HG02678 (cell line): ENCODE results near the gene EPN3.

Source experiments
- ATAC-seq: cut with Tn5 transposase; IDR thresholded peaks from one replicate; pipeline ENCODE4 v1.9.1; 2021; ENCODE audit warnings: mild to moderate bottlenecking, moderate library complexity; ENCODE audit not compliant: unreplicated experiment

EPN3 gene

DNA sequence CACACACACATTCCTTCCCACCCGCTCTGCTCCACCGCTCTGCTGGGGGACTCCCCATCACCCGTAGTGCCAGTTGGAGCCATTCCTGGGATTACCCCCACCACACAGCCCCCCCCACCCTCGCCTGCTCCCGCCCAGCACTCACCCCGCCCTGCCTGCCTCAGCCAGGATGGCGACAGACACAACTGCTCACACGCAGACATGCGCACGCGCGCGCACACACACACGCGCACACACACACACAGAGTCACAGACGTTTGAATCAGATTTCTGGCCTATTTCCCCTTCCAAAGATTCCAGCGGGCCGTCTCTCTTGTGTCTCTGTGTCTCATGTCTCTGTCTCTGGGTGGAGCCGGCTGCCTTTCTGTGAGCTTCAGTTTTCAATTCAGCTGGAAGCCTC, 32.4 kb downstream of the EPN3 start:
- no peak for ATAC-seq

DNA sequence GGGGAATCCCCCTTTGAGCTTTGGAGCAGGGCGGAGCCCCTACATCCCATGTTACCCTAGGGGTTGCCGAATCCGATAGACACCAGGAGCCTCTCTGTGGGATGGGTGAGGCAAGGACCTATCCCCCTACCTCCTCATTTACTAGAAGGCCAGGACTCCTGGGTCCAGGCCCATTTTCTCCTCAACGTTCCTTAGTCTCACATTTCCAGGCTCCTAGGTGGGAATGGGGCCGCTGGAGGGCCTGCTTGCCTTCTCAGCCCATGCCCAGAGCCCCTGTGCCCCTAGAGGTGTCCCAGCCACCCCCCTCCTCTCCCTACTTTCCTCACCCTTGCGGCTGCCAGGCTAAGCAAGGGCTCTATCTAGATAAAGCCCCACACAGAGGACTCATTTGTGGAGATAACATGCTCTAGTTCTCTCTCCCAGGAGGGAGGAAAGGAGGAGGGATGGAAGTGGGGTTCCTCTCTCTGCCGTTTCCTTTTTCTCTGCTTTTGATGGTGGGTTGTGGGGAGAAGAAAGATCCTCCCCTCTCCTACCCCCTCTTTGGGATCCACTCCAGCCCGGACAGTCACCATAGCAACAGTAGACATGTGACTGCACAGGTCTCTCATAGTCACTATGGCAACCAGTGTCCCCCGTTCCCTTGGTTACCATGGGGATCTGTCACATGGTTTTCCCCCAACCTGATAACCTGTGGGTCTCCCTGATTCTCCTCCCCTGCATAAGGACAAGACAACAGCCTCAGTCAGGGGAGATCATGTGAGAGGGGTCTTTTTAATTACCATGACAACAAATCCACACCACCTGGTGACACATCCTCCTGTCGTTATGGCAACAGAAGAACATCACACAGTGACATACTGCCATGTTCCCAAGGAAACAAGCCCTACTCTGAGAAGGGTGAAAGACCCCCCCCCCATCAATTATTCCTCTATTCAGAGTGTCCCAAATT, 33.1 kb downstream of the EPN3 start:
- ATAC-seq: no peak

DNA sequence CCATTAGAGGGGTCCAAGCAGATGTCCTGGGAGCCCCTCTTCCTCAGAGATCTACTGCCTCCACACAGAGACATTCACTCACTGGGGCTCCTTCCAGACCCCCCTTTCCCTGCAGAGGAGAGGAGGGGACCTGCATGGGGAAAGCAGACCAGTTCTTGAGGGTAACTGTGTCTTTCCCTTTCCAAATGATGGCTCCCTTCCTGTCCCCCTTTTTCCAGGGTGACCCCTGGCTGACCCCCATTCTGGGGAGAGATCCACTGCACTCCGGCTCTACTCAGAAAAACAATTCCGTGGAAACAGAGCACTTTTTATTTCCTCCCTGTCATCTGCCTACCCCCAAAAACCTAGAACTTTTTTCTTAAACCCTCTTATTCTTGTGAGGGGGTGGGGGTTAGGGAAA, 34.4 kb downstream of the EPN3 start:
- ATAC-seq: no peak

DNA sequence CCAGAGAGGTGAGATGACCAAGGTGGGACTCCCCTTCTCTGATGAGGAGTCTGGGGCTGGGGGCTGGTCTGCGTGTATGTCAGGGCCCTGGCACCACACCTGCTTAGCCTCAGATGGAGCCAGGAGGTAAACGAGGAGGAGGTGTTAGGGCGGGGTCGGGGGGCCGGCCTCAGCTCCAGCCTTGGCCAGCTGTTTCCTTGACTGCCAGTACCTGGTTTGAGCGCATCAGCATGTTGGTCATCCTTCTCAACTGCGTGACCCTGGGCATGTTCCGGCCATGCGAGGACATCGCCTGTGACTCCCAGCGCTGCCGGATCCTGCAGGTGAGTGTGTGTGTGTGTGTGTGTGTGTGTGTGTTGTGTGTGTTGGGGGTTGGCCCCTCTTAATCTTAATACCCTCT, 36.1 kb downstream of the EPN3 start:
- no peak for ATAC-seq

DNA sequence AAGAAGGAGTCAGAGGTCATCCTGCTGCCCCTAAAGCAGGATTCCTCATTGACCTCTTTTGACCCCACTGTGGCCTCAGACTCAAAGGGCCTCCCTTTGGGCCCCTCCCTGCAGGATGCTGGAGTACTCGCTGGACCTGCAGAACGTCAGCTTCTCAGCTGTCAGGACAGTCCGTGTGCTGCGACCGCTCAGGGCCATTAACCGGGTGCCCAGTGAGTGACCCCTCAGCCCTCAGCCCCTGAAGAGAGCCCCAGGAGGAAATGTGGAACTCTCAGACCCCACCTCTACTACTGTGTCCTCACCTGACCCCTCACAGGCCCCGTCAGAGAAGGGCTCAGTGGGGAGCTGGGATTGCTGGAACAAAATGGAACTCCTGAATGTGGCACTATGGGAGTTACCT, 37.1 kb downstream of the EPN3 start:
- no peak for ATAC-seq

DNA sequence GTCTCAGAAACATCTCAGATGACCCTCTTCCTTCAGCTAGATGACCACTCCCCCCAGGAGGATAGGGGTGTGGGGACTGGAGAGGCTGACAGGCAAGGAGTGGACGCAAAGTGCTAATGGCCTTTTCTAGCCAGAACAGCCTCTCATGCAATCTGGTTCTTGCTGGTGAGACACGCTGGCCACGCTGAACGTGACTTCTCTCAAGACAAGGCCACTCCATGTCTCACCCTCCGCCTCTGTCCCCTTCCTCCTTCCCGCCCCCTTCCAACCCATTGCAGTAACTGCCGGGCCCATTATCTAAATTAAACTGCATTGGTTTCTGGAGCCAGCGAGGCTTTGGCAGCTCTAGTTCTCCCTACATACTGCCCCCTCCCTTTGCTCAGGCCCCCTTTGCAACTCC, 37.5 kb downstream of the EPN3 start:
- no peak for ATAC-seq

DNA sequence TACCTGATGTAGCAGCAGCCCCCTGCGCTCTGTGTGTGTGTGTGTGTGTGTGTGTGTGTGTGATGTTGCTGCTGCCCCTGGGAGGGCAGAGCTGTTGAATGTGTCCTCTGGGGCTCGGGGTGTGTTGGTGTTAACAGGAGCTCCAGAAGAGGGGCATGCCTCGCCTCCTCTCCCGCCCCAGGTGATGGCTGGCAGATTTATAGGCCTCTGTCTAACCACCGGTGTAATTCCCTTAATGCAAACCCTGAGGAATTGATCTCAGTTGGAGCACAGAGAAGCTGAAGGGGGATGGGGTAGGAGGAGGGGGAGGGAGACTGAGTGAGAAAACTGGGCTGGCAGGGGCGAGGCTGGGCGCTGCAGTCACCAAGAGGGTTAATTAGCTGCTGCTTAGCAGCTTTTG, 38.0 kb downstream of the EPN3 start:
- no peak for ATAC-seq

DNA sequence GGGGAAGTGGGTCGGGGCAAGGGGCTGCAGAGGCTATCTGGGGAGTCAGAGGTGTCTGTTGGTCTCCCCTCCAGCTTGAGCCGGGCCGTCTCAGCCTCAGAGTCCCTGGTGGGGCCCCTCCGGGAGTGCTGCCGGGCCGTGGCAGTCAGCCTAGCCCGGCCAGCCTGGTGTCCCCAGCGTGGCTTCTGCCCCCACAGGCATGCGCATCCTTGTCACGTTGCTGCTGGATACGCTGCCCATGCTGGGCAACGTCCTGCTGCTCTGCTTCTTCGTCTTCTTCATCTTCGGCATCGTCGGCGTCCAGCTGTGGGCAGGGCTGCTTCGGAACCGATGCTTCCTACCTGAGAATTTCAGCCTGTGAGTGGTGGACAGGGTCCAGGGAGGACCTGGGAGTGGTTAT, 39.1 kb downstream of the EPN3 start:
- no peak for ATAC-seq

DNA sequence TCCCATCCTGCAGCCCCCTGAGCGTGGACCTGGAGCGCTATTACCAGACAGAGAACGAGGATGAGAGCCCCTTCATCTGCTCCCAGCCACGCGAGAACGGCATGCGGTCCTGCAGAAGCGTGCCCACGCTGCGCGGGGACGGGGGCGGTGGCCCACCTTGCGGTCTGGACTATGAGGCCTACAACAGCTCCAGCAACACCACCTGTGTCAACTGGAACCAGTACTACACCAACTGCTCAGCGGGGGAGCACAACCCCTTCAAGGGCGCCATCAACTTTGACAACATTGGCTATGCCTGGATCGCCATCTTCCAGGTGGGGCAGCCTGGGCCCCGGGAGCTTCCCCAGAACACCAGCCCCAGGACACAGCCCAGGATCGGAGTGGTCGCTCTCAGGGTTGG, 40.0 kb downstream of the EPN3 start:
- ATAC-seq: no peak

DNA sequence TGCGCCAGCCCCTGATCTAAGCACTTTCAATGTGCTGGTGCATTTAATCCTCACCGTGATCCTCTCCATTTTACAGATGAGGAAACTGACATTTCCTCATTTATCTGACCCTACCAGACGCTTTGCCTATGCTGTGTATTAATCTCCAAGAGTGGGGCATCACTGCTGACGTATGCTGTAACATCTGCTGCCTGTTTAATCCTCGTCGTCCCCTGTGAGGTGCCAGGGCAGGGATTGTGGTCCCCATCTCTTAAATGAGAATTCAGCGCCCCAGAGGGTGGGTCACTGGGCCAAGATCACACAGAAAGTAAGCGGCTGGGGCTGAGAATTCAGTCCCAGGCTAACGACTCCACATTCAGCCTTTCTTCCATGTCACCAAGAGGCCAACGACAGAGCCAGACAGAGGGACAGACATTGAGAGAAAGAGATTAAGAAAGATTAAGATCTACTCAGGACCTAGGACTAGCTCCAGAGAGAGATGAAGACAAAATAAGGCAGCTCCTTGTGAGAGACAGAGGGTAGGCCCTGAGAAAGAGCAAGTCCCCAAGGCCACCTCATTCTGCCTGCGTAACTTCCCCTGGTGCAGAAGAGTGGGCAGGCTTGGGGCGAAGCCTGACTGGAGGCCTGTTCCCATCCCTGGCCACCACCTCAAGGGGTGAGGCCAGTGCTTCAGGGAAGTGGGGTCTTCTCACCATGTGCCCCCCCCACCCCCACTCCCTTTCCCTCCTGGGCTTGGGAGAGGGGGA, 41.5 kb downstream of the EPN3 start:
- no peak for ATAC-seq

DNA sequence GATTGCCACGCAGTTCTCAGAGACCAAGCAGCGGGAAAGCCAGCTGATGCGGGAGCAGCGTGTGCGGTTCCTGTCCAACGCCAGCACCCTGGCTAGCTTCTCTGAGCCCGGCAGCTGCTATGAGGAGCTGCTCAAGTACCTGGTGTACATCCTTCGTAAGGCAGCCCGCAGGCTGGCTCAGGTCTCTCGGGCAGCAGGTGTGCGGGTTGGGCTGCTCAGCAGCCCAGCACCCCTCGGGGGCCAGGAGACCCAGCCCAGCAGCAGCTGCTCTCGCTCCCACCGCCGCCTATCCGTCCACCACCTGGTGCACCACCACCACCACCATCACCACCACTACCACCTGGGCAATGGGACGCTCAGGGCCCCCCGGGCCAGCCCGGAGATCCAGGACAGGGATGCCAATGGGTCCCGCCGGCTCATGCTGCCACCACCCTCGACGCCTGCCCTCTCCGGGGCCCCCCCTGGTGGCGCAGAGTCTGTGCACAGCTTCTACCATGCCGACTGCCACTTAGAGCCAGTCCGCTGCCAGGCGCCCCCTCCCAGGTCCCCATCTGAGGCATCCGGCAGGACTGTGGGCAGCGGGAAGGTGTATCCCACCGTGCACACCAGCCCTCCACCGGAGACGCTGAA, 43.2 kb downstream of the EPN3 start:
- ATAC-seq: no peak

DNA sequence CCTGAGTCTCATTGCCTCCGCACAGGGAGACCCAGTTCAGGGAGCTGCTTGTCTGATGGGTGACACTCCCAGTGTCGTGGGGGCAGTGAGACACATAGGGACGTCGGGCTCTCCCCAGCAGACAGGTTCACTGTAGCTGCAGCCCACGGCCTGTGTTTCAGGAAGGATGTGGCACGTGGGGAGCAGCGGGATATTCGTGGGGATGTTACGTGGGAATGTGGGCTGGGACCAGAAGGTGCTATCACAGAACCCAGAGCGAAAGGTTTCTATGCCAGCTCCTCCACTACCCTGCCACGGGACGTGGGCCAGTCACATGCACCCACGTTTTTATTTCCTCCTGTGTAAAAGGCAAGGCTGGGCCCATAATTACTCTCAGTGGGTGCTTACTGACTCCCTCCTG, 44.3 kb downstream of the EPN3 start:
- ATAC-seq: no peak

DNA sequence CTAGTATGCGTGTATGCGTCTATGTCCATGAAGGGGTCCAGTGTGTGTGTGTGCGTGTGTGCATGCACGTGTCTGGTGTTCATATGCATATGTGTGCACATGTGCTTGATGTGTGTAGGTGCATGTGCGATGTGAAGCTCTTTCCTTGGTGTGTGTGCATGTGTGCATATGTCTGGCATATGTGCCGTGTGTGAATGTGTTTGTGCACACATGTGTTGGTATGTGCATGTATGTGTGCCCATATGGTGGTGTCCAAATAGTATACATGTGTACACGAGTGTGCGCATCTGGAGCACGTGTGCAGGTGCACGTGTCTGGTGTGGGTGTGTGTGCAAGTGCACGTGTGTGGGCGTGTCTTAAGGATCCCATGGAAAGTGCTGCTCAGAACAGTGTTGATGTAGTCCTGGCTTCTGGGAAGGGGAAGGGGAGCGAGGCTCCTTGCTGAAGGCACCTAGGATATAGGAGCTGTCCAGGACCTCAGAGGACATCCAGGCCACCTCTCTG, 45.0 kb downstream of the EPN3 start:
- no peak for ATAC-seq

DNA sequence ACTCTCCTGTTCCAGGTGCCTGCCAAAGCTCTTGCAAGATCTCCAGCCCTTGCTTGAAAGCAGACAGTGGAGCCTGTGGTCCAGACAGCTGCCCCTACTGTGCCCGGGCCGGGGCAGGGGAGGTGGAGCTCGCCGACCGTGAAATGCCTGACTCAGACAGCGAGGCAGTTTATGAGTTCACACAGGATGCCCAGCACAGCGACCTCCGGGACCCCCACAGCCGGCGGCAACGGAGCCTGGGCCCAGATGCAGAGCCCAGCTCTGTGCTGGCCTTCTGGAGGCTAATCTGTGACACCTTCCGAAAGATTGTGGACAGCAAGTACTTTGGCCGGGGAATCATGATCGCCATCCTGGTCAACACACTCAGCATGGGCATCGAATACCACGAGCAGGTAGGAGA, 45.6 kb downstream of the EPN3 start:
- ATAC-seq: no peak

DNA sequence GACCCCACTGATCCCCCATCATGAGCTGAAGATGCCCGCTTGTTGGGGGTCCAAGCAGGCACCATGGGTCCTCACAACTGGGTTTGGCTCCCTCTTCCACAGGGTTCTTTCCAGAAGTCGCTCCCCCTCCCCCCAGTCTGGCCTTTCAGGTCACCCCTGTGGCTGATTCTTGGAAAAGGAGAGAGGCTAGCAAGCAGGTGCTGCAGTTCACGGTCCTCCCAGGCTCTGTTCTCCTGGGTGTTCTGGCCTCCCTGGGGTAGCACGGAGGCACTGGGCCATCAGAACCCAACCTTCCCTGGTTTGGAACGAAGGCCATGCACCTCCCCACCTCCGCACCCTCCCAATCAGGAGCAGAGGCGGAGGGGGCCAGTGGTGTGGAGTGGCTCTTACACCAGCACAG, 46.9 kb downstream of the EPN3 start:
- no peak for ATAC-seq

DNA sequence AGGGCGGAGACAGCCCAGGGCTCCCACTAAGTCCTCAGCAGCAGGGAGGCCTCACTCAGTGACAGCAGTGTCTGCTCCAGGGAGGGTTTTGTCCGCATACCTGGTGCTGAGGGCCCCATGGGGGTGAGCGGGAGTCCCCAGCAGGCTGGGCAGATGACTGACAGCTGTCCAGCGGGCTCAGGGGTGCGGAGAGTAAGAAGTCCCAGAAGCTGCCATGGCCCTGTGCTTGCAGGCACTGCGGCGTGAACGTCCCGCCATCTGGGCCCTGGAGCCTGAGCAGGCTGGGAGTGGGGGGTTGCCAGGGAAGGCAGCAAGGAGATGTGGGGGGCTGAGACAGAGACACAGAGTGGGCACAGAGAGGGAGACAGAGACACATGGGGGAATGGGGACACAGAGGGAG, 48.1 kb downstream of the EPN3 start:
- no peak for ATAC-seq

DNA sequence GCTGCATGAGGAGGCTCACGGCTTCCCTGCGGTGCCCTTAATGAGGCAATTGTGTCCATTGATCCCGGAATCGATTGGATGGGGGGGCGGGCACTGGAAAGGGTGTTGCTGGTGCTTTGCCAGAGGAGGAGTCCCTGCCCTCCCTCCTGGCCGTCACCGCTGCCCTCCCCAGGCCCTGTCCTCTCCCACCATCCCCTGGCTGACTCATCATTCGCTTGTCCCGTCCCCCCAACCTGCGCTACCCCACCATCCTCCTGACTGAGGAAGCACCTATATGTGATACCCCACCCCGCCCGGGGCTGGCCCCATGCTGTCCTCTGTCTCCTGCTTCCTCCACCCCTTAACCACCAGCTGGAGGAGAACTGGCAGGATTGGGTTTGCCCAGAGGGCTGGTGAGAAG, 48.8 kb downstream of the EPN3 start:
- ATAC-seq: no peak

DNA sequence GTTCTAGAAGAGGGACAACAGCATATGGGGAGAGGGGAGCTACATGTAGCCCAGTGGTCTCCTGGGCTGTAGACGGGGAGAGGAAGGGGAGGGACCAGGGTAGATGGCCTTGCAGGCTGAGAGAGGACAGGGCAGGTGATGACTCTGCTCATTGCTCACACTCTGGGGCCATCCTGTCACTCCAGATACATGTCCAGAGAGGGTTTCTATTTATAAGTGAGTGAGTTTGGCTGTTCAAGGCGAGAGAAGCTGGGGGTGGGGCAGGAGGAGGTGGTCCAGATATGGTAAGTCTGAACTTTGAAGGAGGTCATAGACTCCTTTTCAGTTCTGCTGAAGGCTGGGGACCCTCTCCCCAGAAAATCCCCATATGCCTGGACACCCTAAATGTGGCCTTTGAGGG, 50.2 kb downstream of the EPN3 start:
- ATAC-seq: no peak

DNA sequence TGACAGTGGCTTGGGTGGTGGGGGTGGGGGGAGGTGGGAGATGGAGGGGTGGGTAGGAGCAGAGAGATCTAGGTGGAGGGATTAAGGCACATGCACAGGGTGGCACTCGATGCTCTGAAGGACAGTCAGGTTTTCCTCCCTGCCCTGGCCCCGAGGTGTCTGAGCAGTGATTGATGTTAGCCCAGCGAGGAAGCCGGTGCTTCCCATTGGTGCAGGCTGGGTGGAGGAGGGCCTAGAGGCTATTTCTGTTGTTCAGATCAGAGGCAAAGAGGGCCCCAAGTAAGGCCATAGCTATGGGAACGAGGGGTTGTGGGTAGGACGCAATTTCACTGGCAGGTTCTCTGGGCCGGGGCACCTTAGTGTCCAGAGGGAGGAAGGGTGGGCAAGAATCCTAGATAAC, 51.1 kb downstream of the EPN3 start:
- no peak for ATAC-seq

DNA sequence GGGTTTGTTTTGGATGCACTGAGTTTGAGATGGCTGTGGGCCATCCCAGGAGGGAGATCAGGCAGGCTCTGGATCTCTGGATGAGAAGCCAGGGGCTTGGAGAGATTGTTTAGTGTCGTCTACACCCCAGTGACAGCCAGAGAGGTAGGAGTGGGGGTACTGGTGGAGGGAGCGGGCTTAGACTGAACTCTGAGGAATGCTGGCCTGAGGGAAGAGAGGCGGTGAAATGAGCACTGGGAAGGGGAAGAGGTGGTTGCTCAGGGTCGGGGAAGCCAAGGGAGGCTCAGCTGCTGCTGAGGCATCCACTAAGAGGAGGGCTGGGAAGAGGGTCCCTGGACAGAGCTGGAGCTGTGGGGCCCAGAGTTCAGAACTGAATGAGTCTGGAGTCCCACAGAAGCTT, 51.6 kb downstream of the EPN3 start:
- ATAC-seq: no peak

DNA sequence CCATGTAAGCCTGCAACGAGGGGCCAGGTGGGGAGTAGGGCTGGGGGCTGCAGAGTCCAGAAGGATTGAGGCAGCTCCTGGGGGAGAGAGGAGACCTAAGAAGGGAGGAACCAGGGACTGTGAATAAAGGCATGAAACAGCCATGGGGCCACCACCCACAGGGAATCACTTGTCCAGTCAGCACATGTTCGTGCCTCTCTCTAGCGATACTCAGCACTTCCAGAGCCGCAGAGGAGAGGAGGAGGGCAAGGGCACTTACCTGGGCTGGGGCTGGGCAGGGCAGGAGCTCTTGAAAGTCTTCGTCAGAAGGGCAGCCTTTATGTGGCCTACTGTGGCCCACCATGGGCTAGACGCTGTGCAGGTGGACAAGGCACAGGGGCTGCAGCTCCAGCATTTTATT, 52.2 kb downstream of the EPN3 start:
- no peak for ATAC-seq

DNA sequence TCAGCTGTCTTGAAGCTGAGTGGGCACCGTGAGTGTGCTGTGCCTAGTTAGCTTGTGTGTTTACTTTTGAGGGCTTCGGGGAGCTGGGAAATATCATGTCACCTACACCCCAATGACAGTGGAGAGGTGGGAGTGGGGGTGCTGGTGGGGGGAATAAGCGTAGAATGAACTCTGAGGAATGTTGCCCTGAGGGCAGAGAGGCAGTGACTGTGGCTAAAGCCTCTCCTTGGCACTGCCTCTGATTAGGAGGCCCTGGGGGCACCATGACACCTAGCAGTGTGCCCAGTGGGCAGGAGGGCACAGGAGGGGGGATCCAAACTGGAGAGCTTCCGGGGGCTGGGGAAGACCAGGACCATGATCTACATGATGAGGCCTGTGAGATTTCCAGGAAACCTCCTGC, 52.8 kb downstream of the EPN3 start:
- ATAC-seq: no peak
